Measurements from ENCODE around the gene LDB2.

LDB2 gene

DNA sequence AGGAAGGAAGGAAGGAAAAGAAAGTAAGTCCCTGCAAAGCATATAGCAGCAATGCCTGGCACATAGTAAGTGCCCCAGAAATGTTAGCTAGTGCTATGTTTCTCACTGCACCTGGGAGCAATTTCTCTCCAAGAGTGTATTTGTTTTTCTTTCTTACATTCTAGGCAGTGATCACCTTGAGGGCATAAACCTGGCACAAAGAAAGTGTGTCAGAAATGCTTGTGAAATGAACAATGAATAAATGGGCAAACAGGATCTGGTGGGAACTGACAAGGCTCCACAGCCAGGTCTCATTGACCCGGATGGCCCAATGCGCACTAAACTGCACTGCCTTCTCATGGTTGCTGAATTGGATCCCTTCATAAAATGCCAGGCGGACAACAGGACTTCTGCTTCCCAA, 316.4 kb downstream of the LDB2 start:
- TF ChIP-seq, protein P1, sequence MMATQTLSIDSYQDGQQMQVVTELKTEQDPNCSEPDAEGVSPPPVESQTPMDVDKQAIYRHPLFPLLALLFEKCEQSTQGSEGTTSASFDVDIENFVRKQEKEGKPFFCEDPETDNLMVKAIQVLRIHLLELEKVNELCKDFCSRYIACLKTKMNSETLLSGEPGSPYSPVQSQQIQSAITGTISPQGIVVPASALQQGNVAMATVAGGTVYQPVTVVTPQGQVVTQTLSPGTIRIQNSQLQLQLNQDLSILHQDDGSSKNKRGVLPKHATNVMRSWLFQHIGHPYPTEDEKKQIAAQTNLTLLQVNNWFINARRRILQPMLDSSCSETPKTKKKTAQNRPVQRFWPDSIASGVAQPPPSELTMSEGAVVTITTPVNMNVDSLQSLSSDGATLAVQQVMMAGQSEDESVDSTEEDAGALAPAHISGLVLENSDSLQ (IDR thresholded peaks at IDR 0.05): no peak
- no peak for TF ChIP-seq NFRKB (IDR thresholded peaks at IDR 0.05)
- no peak for TF ChIP-seq SP1 (IDR thresholded peaks at IDR 0.05)
- no peak for TF ChIP-seq CTBP1 (IDR thresholded peaks at IDR 0.05; ENCODE audit: borderline replicate concordance)
- no peak for TF ChIP-seq FOXA1 (IDR thresholded peaks at IDR 0.05)
- TF ChIP-seq ZNF384 (IDR thresholded peaks at IDR 0.05): no peak
- no peak for DNase-seq (ENCODE audit: extremely low spot score)
- CTCF ChIA-PET: interaction anchor here (0.6 kb wide), 1 partner anchor 12 kb away, joined by 3 read pairs; no protein-coding TSS in a partner anchor
- POLR2A ChIA-PET: no interaction called here

DNA sequence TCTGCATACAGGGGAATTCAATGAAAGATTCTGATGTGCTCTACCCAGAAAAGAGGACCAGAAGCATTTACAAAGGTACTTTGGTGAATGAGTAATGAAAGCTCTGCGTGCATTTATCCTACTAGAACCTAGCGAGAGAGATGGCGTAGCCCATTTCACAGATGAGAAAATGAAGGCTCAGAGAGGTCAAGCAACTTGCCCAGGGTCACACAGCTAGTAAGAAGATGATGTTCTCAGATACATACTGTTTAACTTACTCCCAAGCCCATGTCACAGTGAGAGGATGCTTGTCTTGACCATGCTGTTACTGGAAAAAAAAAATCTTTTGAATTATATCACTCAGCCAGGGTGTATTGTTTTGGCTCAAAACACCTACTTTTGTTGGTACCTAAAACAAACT, 317.3 kb downstream of the LDB2 start:
- no peak for DNase-seq (ENCODE audit: extremely low spot score)
- ChIA-PET POLR2A (no interaction called here), CTCF (no interaction called here)

DNA sequence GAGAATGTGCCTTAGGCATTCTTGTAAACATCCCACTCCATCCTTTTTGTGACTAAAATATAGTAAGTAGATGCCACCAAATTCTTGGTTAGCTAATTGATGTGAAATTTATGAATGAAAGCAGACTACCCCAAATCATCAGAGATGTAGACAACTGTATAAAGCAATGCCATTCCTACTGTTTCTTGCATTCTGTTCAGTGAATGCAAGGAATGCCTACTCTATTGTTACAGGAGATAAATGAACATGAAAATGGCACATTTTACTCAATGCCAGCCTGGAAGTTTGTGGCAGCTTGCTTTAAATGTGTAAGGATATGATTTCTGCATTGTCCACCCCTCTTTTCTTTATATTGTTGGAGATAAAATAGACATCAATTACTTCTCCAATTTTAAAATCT, 317.9 kb downstream of the LDB2 start:
- TF ChIP-seq BHLHE40 (IDR thresholded peaks at IDR 0.05; ENCODE audit: borderline replicate concordance) (no peak), TARDBP (IDR thresholded peaks at IDR 0.05) (no peak), SP1 (IDR thresholded peaks at IDR 0.05) (no peak), NFRKB (IDR thresholded peaks at IDR 0.05) (no peak), ELF4 (IDR thresholded peaks at IDR 0.05) (no peak), CTBP1 (IDR thresholded peaks at IDR 0.05; ENCODE audit: borderline replicate concordance) (no peak), SUZ12 (IDR thresholded peaks at IDR 0.05) (no peak), FOXM1 (IDR thresholded peaks at IDR 0.05; ENCODE audit: borderline replicate concordance) (no peak), LEF1 (IDR thresholded peaks at IDR 0.05; ENCODE audit: borderline replicate concordance) (no peak), ARNT (IDR thresholded peaks at IDR 0.05) (no peak), FOXA1 (IDR thresholded peaks at IDR 0.05) (no peak), L3MBTL2 (conservative IDR thresholded peaks at IDR 0.05) (no peak), ZNF384 (IDR thresholded peaks at IDR 0.05) (no peak), HDGF (IDR thresholded peaks at IDR 0.05; ENCODE audit: borderline replicate concordance) (no peak), FOXK2 (IDR thresholded peaks at IDR 0.05) (no peak)
- TF ChIP-seq, protein P1 (IDR thresholded peaks at IDR 0.05): no peak
- DNase-seq (ENCODE audit: extremely low spot score): no peak
- CTCF ChIA-PET: no interaction called here
- POLR2A ChIA-PET: no interaction called here

More for the DNA sequence above, 317.3 kb downstream of the LDB2 start:
- TF ChIP-seq CTBP1 (IDR thresholded peaks at IDR 0.05; ENCODE audit: borderline replicate concordance) (no peak), BHLHE40 (IDR thresholded peaks at IDR 0.05; ENCODE audit: borderline replicate concordance) (no peak), ZNF384 (IDR thresholded peaks at IDR 0.05) (no peak), TARDBP (IDR thresholded peaks at IDR 0.05) (no peak), LEF1 (IDR thresholded peaks at IDR 0.05; ENCODE audit: borderline replicate concordance) (no peak), SUZ12 (IDR thresholded peaks at IDR 0.05) (no peak), L3MBTL2 (conservative IDR thresholded peaks at IDR 0.05) (no peak), ELF4 (IDR thresholded peaks at IDR 0.05) (no peak), FOXK2 (IDR thresholded peaks at IDR 0.05) (no peak), FOXM1 (IDR thresholded peaks at IDR 0.05; ENCODE audit: borderline replicate concordance) (no peak), FOXA1 (IDR thresholded peaks at IDR 0.05) (no peak), ARNT (IDR thresholded peaks at IDR 0.05) (no peak), HDGF (IDR thresholded peaks at IDR 0.05; ENCODE audit: borderline replicate concordance) (no peak), NFRKB (IDR thresholded peaks at IDR 0.05) (no peak), SP1 (IDR thresholded peaks at IDR 0.05) (no peak)
- TF ChIP-seq, protein P1 (IDR thresholded peaks at IDR 0.05): no peak

DNA sequence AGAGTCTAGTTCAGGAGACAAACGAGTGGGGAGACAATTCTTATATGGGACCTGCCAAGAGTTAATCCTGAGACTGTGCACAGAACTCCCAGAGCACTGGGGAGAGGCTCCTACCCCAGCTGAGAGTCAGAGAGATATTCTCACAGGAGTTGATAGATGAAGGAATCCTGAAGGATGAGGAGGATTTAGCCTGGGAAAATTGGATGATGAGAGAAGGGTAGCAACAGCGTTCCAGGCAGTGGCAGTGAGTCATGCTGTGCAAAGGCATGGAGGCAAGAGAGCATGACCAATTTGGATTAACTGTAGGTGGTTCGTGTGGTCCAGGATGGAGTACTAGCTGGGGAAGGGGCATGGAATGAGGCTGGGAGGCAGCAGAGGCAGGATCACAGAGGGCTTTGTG, 318.6 kb downstream of the LDB2 start:
- TF ChIP-seq LEF1 (IDR thresholded peaks at IDR 0.05; ENCODE audit: borderline replicate concordance) (no peak), FOXK2 (IDR thresholded peaks at IDR 0.05) (no peak), TARDBP (IDR thresholded peaks at IDR 0.05) (no peak), L3MBTL2 (conservative IDR thresholded peaks at IDR 0.05) (no peak), HDGF (IDR thresholded peaks at IDR 0.05; ENCODE audit: borderline replicate concordance) (no peak), NFRKB (IDR thresholded peaks at IDR 0.05) (no peak), ELF4 (IDR thresholded peaks at IDR 0.05) (no peak), CTBP1 (IDR thresholded peaks at IDR 0.05; ENCODE audit: borderline replicate concordance) (no peak), ARNT (IDR thresholded peaks at IDR 0.05) (no peak), ZNF384 (IDR thresholded peaks at IDR 0.05) (no peak), FOXM1 (IDR thresholded peaks at IDR 0.05; ENCODE audit: borderline replicate concordance) (no peak), FOXA1 (IDR thresholded peaks at IDR 0.05) (no peak), SP1 (IDR thresholded peaks at IDR 0.05) (no peak), BHLHE40 (IDR thresholded peaks at IDR 0.05; ENCODE audit: borderline replicate concordance) (no peak), SUZ12 (IDR thresholded peaks at IDR 0.05) (no peak)
- TF ChIP-seq, protein P1 (IDR thresholded peaks at IDR 0.05): no peak
- CTCF ChIA-PET: no interaction called here
- DNase-seq (ENCODE audit: extremely low spot score): no peak
- POLR2A ChIA-PET: no interaction called here

DNA sequence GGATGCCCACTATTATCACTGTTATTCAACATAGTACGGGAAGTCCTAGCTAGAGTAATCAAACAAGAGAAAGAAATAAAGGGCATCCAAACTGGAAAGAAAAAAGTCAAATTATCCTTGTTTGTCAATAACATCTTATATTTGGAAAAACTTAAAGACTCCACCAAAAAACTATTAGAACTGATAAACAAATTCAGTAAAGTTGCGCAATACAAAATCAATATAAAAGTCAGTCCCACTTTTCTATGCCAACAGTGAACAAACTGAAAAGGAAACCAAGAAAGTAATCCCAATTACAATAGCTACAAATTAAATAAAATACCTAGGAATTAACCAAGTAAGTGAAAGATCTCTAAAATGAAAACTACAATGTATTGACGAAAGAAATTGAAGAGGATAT, 321.3 kb downstream of the LDB2 start:
- DNase-seq (ENCODE audit: extremely low spot score): no peak
- TF ChIP-seq FOXK2 (IDR thresholded peaks at IDR 0.05) (no peak), FOXA1 (IDR thresholded peaks at IDR 0.05) (no peak), FOXM1 (IDR thresholded peaks at IDR 0.05; ENCODE audit: borderline replicate concordance) (no peak), SUZ12 (IDR thresholded peaks at IDR 0.05) (no peak), ELF4 (IDR thresholded peaks at IDR 0.05) (no peak), NFRKB (IDR thresholded peaks at IDR 0.05) (no peak), SP1 (IDR thresholded peaks at IDR 0.05) (no peak), TARDBP (IDR thresholded peaks at IDR 0.05) (no peak), BHLHE40 (IDR thresholded peaks at IDR 0.05; ENCODE audit: borderline replicate concordance) (no peak), ARNT (IDR thresholded peaks at IDR 0.05) (no peak), CTBP1 (IDR thresholded peaks at IDR 0.05; ENCODE audit: borderline replicate concordance) (no peak), HDGF (IDR thresholded peaks at IDR 0.05; ENCODE audit: borderline replicate concordance) (no peak), L3MBTL2 (conservative IDR thresholded peaks at IDR 0.05) (no peak), ZNF384 (IDR thresholded peaks at IDR 0.05) (no peak), LEF1 (IDR thresholded peaks at IDR 0.05; ENCODE audit: borderline replicate concordance) (no peak)
- TF ChIP-seq, protein P1 (IDR thresholded peaks at IDR 0.05): no peak
- ChIA-PET POLR2A (no interaction called here), CTCF (no interaction called here)
